H1 (cell line): ENCODE results near the gene CCDC81.

Source experiments
- CTCF ChIP-seq, 3 experiments: IDR thresholded peaks; 1 replicate in 2 of 3; 2 replicates in 1 of 3; pipeline versions ENCODE4 v1.5.1 to v1.6.1; 2011; ENCODE audit warnings: low read length in 3 of 3, mild to moderate bottlenecking in 3 of 3, inconsistent platforms in 2 of 3, low read depth in 1 of 3, moderate library complexity in 1 of 3; ENCODE audit not compliant: insufficient read depth in 1 of 3; ENCODE audit errors: control extremely low read depth in 1 of 3
- JUND ChIP-seq: IDR thresholded peaks from 2 replicates; pipeline ENCODE4 v1.6.1; 2011; ENCODE audit warnings: mild to moderate bottlenecking, improper control_type of control experiment, low read length
- SP1 ChIP-seq: IDR thresholded peaks from 2 replicates; pipeline ENCODE4 v1.6.1; 2011; ENCODE audit warnings: low read depth, low read length

- TF ChIP-seq CTCF (IDR thresholded peaks at IDR 0.05; ENCODE audit: control extremely low read depth in 1 of 3, insufficient read depth in 1 of 3, low read depth in 1 of 3, low read length in 3 of 3) (no peak), JUND (no peak), SP1 (no peak)
Measured at GRCh38 chr11:86468169-86468568, 93.5 kb downstream of the CCDC81 start.
